Lower lobe of right lung (tissue), 2 donors: ENCODE results near the gene TMA7B. TPM values are rescaled to one million over a fixed set of nuclear protein-coding genes. Genes with fewer than 3 reads are reported as not detected.

Experiments
- ATAC-seq, 2 donors: fragments of 200-7000 bp; cut with Tn5 transposase; one replicate each; pipeline ENCODE4 v1.9.1; 2020 to 2022; ENCODE audit warnings: mild to moderate bottlenecking in 2 of 2, moderate library complexity in 2 of 2
- DNase-seq: peaks from one replicate; pipeline ENCODE4 v3.0.0-alpha.2; 2020
- H3K27ac ChIP-seq: fragments of 200-600 bp; one replicate; pipeline ENCODE4 v1.8.0; 2022
- H3K27me3 ChIP-seq: fragments of 200-600 bp; one replicate; pipeline ENCODE4 v1.8.0; 2022; ENCODE audit warnings: low read depth
- H3K36me3 ChIP-seq: fragments of 200-600 bp; one replicate; pipeline ENCODE4 v1.8.0; 2022; ENCODE audit warnings: mild to moderate bottlenecking
- H3K4me1 ChIP-seq: fragments of 200-600 bp; one replicate; pipeline ENCODE4 v1.8.0; 2022
- H3K4me3 ChIP-seq: fragments of 200-600 bp; one replicate; pipeline ENCODE4 v1.8.0; 2022; ENCODE audit warnings: mild to moderate bottlenecking
- H3K9me3 ChIP-seq: fragments of 200-600 bp; one replicate; pipeline ENCODE4 v1.8.0; 2022
- CTCF ChIP-seq: fragments of 200-600 bp; IDR thresholded peaks from one replicate; pipeline ENCODE4 v1.8.0; 2022; ENCODE audit warnings: antibody characterized with exemption, mild to moderate bottlenecking
- intact Hi-C: fragments of 100-400 bp; cut with DNase I; formaldehyde crosslinking; loops from one replicate; pipeline ENCODE4 v1.11.0; 2022
- total RNA-seq: library from RNA; stranded (reverse); fragmentation: NEBNext Ultra II Directional; extraction: Animal tissue kit (Norgen Biotek cat#: 25700); gene quantifications from one replicate; pipeline ENCODE4 v1.2.1, GENCODE V29; 2021
- donor health status: DM: no; HTN: yes; CAD: no; lungs with severe emphysema.

TMA7B gene
- total RNA-seq, 1 donor from 2014 or later, result 1.4 TPM

- intact Hi-C loops, result no loop called here
- TF ChIP-seq CTCF, result no peak
- ATAC-seq (no peak), DNase-seq (no peak)
- Histone ChIP-seq H3K4me3 (no peak overlapping the region), H3K9me3 (no peaks in the 10 kb centered on the region), H3K36me3 (no peaks in the 10 kb centered on the region), H3K27me3 (peaks cover 37% of the 10 kb centered on the region), H3K27ac (no peak overlapping the region), H3K4me1 (no peaks in the 10 kb centered on the region)
These were observed 12.4 kb downstream of the TMA7B start for GRCh38 chr22:39972641-39973040.

GRCh38 chr22:39973656-39974055, 13.5 kb downstream of the TMA7B start:
- no peak for TF ChIP-seq CTCF
- H3K27ac ChIP-seq, result no peak overlapping the region
- intact Hi-C loops, result no loop called here
- DNase-seq (no peak), ATAC-seq (no peak)
- no peaks in the 10 kb centered on the region for H3K36me3 ChIP-seq
- H3K4me1 ChIP-seq, result no peaks in the 10 kb centered on the region
- H3K4me3 ChIP-seq, result no peak overlapping the region
- H3K27me3 ChIP-seq, result peaks cover 42% of the 10 kb centered on the region
- H3K9me3 ChIP-seq, result no peaks in the 10 kb centered on the region

GRCh38 chr22:39974065-39974464, 13.9 kb downstream of the TMA7B start:
- intact Hi-C loops, result no loop called here
- H3K36me3 ChIP-seq, result no peaks in the 10 kb centered on the region
- no peak for TF ChIP-seq CTCF
- H3K4me3 ChIP-seq, result no peak overlapping the region
- DNase-seq (no peak), ATAC-seq (no peak)
- no peaks in the 10 kb centered on the region for H3K9me3 ChIP-seq
- H3K27ac ChIP-seq, result no peak overlapping the region
- peaks cover 43% of the 10 kb centered on the region for H3K27me3 ChIP-seq
- no peaks in the 10 kb centered on the region for H3K4me1 ChIP-seq

DNA sequence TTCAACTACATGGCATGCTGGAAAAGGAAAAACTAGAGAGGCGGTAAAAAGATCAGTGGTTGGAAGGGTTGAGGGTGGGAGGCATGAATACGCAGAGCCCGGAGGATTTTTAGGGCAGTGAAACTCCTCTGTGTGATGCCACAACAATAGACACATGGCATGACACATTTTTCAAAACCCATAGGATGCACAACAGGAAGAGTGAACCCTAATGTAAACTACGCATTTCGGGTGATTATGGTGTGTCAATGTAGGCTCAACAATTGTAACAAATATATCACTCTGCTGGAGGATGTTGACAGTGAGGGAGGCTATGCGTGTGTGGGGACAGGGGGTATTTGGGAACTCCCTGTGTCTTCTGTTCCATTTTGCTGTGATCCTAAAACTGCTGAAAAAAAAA, 18.9 kb downstream of the TMA7B start:
- H3K4me3 ChIP-seq, result no peak overlapping the region
- no peak for ATAC-seq
- H3K27ac ChIP-seq, result no peak overlapping the region
- intact Hi-C loops, result no loop called here
- H3K9me3 ChIP-seq, result no peaks in the 10 kb centered on the region
- peaks cover 20% of the 10 kb centered on the region for H3K27me3 ChIP-seq
- H3K36me3 ChIP-seq, result no peaks in the 10 kb centered on the region
- DNase-seq, result no peak
- no peaks in the 10 kb centered on the region for H3K4me1 ChIP-seq
- TF ChIP-seq CTCF, result no peak

DNA sequence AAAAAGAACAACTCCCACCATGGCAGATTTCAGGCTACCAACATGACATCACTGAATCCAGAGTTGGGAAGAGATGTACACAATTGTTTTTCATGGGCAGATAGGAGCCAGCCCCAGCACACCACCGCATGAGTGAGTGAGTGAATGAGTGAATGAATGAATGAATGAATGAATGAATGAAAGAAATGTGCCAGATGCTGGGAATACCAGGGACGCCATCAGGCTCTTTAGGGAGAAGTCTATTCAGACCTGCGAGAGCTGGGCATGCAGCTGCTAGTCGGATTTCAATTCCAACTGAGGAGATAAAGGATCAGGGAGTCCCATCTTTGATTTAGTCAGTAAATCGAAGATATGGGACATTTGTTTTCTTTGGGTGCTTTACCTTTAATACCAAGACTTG, 19.3 kb downstream of the TMA7B start:
- Histone ChIP-seq H3K4me3 (no peak overlapping the region), H3K4me1 (no peaks in the 10 kb centered on the region), H3K9me3 (no peaks in the 10 kb centered on the region), H3K27ac (no peak overlapping the region), H3K27me3 (peaks cover 22% of the 10 kb centered on the region), H3K36me3 (no peaks in the 10 kb centered on the region)
- no peak for TF ChIP-seq CTCF
- intact Hi-C loops, result no loop called here
- ATAC-seq (no peak), DNase-seq (no peak)

DNA sequence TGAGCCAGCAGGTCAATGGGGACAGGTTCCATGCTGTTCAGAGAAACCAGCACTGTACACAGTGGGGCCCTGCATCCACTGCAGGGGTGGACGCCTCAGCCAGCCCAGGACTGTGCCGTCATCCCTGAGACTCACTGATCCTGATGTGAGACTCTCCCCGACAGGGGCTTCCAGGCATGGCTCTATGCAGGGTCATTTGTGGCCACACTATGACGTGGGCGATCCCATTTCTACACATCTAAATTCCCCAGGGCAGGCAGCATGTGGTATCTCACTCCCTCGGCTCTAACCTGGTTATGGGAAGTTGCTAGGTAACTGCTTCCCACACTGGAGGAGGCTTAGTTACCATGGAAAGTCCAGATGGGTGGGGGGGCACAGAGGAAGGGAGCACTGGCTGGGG, 20.4 kb downstream of the TMA7B start:
- intact Hi-C loops, result no loop called here
- no peak overlapping the region for H3K4me3 ChIP-seq
- no peaks in the 10 kb centered on the region for H3K36me3 ChIP-seq
- no peaks in the 10 kb centered on the region for H3K9me3 ChIP-seq
- no peak for TF ChIP-seq CTCF
- H3K27ac ChIP-seq, result no peak overlapping the region
- peaks cover 22% of the 10 kb centered on the region for H3K27me3 ChIP-seq
- H3K4me1 ChIP-seq, result no peaks in the 10 kb centered on the region
- ATAC-seq (peak; percentile 25 to 31), DNase-seq (no peak)
